ENCODE data around the gene HIGD1A. TPM values are rescaled to one million over a fixed set of nuclear protein-coding genes. Genes with fewer than 3 reads are reported as not detected.

Gene HIGD1A
- total RNA-seq, 1 experiment from 2014 or later, result 77.6 TPM

DNA sequence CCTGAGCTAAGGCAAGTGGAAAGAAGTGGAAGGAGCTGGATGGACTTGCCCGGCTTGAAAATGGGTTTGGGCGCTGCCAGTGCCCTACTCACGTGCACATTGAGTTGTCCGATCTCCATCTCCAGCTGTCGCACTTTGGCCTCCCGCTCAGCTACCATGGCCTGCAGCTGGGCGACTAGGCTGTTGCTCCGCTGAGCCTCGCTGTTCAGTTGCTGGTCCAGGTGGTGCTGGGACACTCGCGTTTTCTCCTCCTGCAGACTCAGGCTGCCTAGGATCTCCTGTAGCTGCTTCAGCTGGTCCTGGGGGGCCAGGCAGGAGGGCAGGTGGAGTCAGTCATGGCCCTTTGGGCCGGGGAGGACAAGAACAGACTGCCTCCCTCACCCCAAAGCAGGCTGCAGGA is 68.7 kb downstream of the HIGD1A start:
- H3K4me3 Mint-ChIP-seq, result no peak overlapping the region
- H3K9me3 ChIP-seq (ENCODE audit: control insufficient read depth, low read depth, low read length), result no peaks in the 10 kb centered on the region
- no peak overlapping the region for H3K4me2 ChIP-seq (ENCODE audit: insufficient read depth, insufficient read length, low read length)
- H3K4me1 Mint-ChIP-seq, result peaks cover 51 to 54% of the 10 kb centered on the region in 2 experiments
- H3K27me3 ChIP-seq (ENCODE audit: insufficient read depth, low read length), result no peaks in the 10 kb centered on the region
- no CpG with 5 or more reads among the region's 12 CpGs for WGBS (ENCODE audit: extremely low coverage, insufficient read length, low lambda C conversion rate)
- H3K23ac ChIP-seq (ENCODE audit: insufficient read length, low read depth, low read length), result no peak overlapping the region
- H4K91ac ChIP-seq (ENCODE audit: insufficient read length, low read depth, low read length), result no peak overlapping the region
- no peaks in the 10 kb centered on the region for H3K23me2 ChIP-seq (ENCODE audit: insufficient read length, low read depth, low read length, poor library complexity, severe bottlenecking)
- H3K4ac ChIP-seq (ENCODE audit: low read depth, low read length), result no peak overlapping the region
- H2AK5ac ChIP-seq (ENCODE audit: insufficient read length, low read length), result no peak overlapping the region
- H4K5ac ChIP-seq (ENCODE audit: insufficient read length, low read depth, low read length), result no peak overlapping the region
- H2BK20ac ChIP-seq (ENCODE audit: low read depth, low read length, poor library complexity, severe bottlenecking), result no peak overlapping the region
- no peaks in the 10 kb centered on the region for H3K36me3 Mint-ChIP-seq (ENCODE audit: insufficient read depth in 1 of 3, low read depth in 3 of 3)
- H3K79me1 ChIP-seq (ENCODE audit: insufficient read depth, low read depth, low read length, poor library complexity, severe bottlenecking), result no peaks in the 10 kb centered on the region
- peaks cover 9% of the 10 kb centered on the region; the same call in 1 of the 2 replicates for H3K4me1 ChIP-seq (ENCODE audit: insufficient read depth, low read length)
- TF ChIP-seq CTCF (conservative IDR thresholded peaks at IDR 0.05), result no peak
- no peak overlapping the region for H2BK5ac ChIP-seq (ENCODE audit: insufficient read length, low read length)
- peak overlapping the region in 1 of 3 experiments; percentile 12; a peak in 1 of 7 replicates for H3K27ac Mint-ChIP-seq
- no peak overlapping the region for H4K8ac ChIP-seq (replicated peaks; ENCODE audit: insufficient read length, low read depth, low read length)
- H2BK120ac ChIP-seq (ENCODE audit: low read depth, low read length, poor library complexity, severe bottlenecking), result no peak overlapping the region
- H2AFZ ChIP-seq (ENCODE audit: low read length), result no peak overlapping the region
- no peak overlapping the region for H3K27ac ChIP-seq (ENCODE audit: insufficient read length, low read depth, low read length)
- no peak overlapping the region for H2BK12ac ChIP-seq (ENCODE audit: insufficient read length, low read depth, low read length)
- no peaks in the 10 kb centered on the region for H3K79me2 ChIP-seq (ENCODE audit: insufficient read depth, low read length)
- H3K18ac ChIP-seq (ENCODE audit: insufficient read length, low read depth, low read length), result no peak overlapping the region
- no peaks in the 10 kb centered on the region for H4K20me1 ChIP-seq (ENCODE audit: control insufficient read depth, insufficient read depth, insufficient read length)
- H3K14ac ChIP-seq (ENCODE audit: insufficient read depth, low read length), result no peak overlapping the region
- H2BK15ac ChIP-seq (ENCODE audit: low read depth, low read length), result no peak overlapping the region
- no peak overlapping the region for H3K56ac ChIP-seq (ENCODE audit: insufficient read length, low read depth, low read length)
- peaks cover 0 to 3% of the 10 kb centered on the region in 2 experiments; a peak in 2 of 5 replicates for H3K9me3 Mint-ChIP-seq
- DNase-seq, result peak; percentile 31
- peaks cover 2% of the 10 kb centered on the region for H3K27me3 Mint-ChIP-seq (ENCODE audit: low read depth)
- H3K9ac ChIP-seq (ENCODE audit: extremely low read depth, insufficient read length, low read length), result no peak overlapping the region
- no peak overlapping the region for H3T11ph ChIP-seq (ENCODE audit: low read length)
